ENCODE results near the gene PPP1CA. TPM values are rescaled to one million over a fixed set of nuclear protein-coding genes. Genes with fewer than 3 reads are reported as not detected.

The PPP1CA gene
- total RNA-seq, 1 donor from 2014 or later = 134 TPM

DNA sequence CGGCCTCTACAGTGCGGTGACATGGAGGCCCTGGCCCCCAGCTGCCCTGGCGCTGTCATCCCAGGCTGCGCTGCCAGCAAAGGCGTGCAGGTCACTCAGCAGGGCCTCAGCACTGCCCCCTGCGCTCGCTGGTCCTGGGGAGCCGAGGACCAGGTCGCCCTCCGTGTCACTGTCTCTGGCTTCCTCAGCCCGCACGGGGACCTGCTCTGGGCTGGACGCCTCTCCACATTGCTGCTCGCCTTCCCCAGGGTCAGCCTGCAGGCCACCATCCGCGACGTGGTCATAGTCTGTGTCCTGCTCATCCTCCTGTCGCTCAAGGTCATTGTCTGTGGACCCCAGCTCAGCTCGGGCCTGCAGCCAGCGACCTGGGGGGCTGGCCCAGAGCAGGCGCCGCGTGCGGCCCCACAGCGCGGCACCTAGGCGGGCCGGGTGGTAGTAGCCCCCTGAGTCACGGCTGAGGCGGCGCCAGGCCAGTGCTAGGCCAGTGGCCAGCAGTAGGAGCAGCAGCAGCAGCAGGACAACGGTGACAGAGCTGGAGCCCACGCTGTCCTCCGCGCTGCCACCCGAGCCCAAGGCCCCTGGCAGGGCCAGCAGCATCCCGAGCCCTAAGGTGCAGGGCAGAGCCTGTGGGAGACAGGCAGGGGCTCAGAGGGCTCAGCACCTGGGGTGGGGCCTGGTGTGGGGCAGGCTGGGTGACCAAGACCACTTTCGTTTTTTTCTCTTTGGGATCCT lies 34.2 kb upstream of the PPP1CA start:
- H3K9me3 ChIP-seq = no peaks in the 10 kb centered on the region
- H3K36me3 ChIP-seq = peaks cover 58% of the 10 kb centered on the region
- no peak for DNase-seq
- H3K27ac ChIP-seq = no peak overlapping the region
- no peak for ATAC-seq
- H3K4me1 ChIP-seq = peaks cover 3% of the 10 kb centered on the region
- no peaks in the 10 kb centered on the region for H3K27me3 ChIP-seq
- peak overlapping the region; percentile 40 for H3K4me3 ChIP-seq
- TF ChIP-seq, protein P1, sequence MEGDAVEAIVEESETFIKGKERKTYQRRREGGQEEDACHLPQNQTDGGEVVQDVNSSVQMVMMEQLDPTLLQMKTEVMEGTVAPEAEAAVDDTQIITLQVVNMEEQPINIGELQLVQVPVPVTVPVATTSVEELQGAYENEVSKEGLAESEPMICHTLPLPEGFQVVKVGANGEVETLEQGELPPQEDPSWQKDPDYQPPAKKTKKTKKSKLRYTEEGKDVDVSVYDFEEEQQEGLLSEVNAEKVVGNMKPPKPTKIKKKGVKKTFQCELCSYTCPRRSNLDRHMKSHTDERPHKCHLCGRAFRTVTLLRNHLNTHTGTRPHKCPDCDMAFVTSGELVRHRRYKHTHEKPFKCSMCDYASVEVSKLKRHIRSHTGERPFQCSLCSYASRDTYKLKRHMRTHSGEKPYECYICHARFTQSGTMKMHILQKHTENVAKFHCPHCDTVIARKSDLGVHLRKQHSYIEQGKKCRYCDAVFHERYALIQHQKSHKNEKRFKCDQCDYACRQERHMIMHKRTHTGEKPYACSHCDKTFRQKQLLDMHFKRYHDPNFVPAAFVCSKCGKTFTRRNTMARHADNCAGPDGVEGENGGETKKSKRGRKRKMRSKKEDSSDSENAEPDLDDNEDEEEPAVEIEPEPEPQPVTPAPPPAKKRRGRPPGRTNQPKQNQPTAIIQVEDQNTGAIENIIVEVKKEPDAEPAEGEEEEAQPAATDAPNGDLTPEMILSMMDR (IDR thresholded peaks at IDR 0.05) = no peak
- intact Hi-C loops (cut with DNase I) = no loop called here

DNA sequence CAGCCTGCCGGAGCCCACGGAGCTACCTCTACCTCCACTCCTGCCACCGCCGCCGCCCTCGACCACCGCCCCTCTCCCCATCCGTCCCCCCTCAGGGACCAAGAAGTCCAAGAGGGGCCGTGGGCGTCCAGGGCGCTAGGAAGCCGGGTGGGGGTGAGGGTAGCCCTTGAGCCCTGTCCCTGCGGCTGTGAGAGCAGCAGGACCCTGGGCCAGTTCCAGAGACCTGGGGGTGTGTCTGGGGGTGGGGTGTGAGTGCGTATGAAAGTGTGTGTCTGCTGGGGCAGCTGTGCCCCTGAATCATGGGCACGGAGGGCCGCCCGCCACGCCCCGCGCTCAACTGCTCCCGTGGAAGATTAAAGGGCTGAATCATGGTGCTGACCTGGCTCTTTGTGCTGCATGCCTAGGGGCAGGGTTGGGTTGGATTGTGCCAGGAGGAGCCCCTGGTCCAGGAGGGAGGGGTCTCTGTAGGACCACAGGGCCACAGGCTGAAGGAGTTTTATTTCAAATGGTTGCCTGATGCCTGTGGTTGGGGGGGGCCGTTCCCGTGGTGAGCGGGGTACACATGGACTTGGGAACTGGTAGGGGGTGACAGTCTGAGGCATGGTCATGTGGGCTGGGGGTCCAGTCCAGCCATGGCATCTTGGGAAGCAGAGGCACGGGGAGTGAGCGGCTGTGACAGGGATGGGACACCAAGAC lies 33.5 kb upstream of the PPP1CA start:
- Histone ChIP-seq H3K27ac (no peak overlapping the region), H3K4me1 (peaks cover 3% of the 10 kb centered on the region), H3K9me3 (no peaks in the 10 kb centered on the region), H3K4me3 (no peak overlapping the region), H3K27me3 (no peaks in the 10 kb centered on the region), H3K36me3 (peaks cover 61% of the 10 kb centered on the region)
- intact Hi-C loops (cut with DNase I) = no loop called here
- TF ChIP-seq, protein P1 (IDR thresholded peaks at IDR 0.05) = no peak
- ATAC-seq (no peak), DNase-seq (no peak)

DNA sequence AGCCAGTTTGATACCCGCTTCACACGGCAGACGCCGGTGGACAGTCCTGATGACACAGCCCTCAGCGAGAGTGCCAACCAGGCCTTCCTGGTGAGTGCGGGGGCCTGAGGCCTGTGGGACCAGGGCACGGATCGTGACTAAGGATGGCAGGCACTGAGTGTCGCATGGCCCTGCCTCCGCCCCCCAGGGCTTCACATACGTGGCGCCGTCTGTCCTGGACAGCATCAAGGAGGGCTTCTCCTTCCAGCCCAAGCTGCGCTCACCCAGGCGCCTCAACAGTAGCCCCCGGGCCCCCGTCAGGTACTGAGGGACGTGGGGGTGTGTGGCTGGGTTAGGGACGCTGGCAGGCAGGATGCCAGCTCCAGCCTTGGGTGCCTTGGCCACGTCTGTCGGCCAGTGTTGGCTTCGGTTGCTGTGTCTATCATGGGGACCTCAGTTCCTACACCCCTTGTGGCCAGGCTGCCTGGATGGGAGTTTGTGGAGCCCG lies 32.8 kb upstream of the PPP1CA start:
- ATAC-seq = no peak
- no peak for DNase-seq
- Histone ChIP-seq H3K27me3 (no peaks in the 10 kb centered on the region), H3K36me3 (peaks cover 61% of the 10 kb centered on the region), H3K9me3 (no peaks in the 10 kb centered on the region), H3K4me3 (no peak overlapping the region), H3K4me1 (peaks cover 6% of the 10 kb centered on the region), H3K27ac (no peak overlapping the region)
- intact Hi-C loops (cut with DNase I) = no loop called here
- TF ChIP-seq, protein P1 (IDR thresholded peaks at IDR 0.05) = no peak

DNA sequence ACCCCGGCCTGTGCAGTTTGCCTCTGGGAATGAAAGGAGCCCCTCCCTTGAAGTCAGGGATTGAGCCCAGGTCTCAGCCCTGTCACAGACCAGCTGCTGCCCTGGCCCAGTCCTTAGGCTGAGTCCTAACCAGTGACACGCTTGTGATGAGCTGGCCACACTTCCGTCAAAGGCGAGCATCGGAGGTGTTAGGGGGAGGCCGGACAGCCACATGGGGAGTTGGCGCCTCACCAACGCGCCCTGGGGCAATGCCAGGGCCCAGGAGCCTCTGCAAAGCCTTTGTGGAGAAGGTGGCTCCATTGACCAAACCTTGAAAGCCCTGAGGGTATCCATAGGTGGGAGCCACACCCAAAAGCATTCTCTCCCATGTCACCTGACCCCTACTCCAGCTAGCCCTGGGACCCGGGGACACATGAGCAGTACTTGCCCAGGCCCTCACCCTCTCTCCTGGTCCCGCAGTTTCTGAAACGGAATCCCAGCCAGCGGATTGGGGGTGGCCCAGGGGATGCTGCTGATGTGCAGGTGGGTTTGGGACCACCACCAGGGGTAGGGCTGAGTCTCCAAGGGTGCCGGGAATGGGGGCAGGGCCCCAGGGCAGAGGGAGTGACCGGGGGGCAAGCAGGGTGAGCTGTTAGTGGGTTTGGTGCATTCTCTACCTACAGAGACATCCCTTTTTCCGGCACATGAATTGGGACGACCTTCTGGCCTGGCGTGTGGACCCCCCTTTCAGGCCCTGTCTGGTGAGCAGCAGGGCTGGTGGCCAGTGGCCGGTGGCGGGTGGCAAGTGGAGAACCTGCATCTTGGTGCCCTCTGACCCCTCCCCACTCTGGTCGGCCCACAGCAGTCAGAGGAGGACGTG lies 32.1 kb upstream of the PPP1CA start:
- DNase-seq (no peak), ATAC-seq (no peak)
- Histone ChIP-seq H3K27me3 (no peaks in the 10 kb centered on the region), H3K9me3 (no peaks in the 10 kb centered on the region), H3K36me3 (peaks cover 61% of the 10 kb centered on the region), H3K27ac (peak overlapping the region; percentile 3), H3K4me1 (peaks cover 11% of the 10 kb centered on the region), H3K4me3 (no peak overlapping the region)
- intact Hi-C loops (cut with DNase I) = no loop called here
- TF ChIP-seq, protein P1 (IDR thresholded peaks at IDR 0.05) = no peak

DNA sequence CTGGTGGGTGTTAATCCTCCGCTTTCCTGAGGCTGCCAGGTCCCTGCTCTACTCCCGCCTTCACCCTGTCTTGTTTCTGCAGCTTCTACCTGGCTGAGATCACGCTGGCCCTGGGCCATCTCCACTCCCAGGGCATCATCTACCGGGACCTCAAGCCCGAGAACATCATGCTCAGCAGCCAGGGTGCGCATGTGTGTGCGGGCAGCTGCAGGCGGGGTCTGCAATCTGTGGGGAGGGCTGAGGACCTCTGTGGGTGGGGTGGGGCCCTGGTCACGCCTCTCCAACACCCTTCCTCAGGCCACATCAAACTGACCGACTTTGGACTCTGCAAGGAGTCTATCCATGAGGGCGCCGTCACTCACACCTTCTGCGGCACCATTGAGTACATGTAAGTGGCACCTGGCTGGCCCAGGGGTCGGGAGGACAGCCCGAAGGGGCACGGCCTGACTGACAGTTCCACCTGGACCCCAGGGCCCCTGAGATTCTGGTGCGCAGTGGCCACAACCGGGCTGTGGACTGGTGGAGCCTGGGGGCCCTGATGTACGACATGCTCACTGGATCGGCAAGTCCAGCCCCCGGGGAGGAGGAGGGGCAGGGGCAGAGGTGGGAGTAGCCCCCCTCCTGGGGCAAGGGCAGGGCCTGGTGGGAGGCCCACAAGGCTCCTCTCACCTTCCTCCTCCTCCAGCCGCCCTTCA lies 31.1 kb upstream of the PPP1CA start:
- no peak for DNase-seq
- H3K36me3 ChIP-seq = peaks cover 57% of the 10 kb centered on the region
- TF ChIP-seq, protein P1 (IDR thresholded peaks at IDR 0.05) = no peak
- no peaks in the 10 kb centered on the region for H3K9me3 ChIP-seq
- H3K4me3 ChIP-seq = no peak overlapping the region
- peak overlapping the region; percentile 3 for H3K27ac ChIP-seq
- peaks cover 11% of the 10 kb centered on the region for H3K4me1 ChIP-seq
- intact Hi-C loops (cut with DNase I) = no loop called here
- ATAC-seq = no peak
- no peaks in the 10 kb centered on the region for H3K27me3 ChIP-seq
